ENCODE measurements around the gene MOSPD2. TPM values are rescaled to one million over a fixed set of nuclear protein-coding genes. Genes with fewer than 3 reads are reported as not detected.

Gene MOSPD2
- total RNA-seq, 2 experiments from 2014 or later = 6.4 to 6.8 TPM

GRCh38 chrX:14939644-14940043 lies 66.4 kb downstream of the MOSPD2 start:
- H3K9me3 Mint-ChIP-seq = no peaks in the 10 kb centered on the region
- Histone ChIP-seq H3K9me3 (ENCODE audit: control insufficient read depth in 1 of 2, insufficient read depth in 1 of 2, low read length in 2 of 2) (no peaks in the 10 kb centered on the region), H3K4me1 (ENCODE audit: insufficient read depth, low read length) (no peaks in the 10 kb centered on the region), H3K27ac (ENCODE audit: low read depth in 1 of 2, low read length in 2 of 2) (no peak overlapping the region), H3K27me3 (ENCODE audit: control insufficient read depth in 1 of 2, insufficient read depth in 2 of 2, low read length in 2 of 2) (no peaks in the 10 kb centered on the region), H3K4me3 (ENCODE audit: low read length) (no peak overlapping the region), H3K36me3 (ENCODE audit: insufficient read depth, low read length) (no peaks in the 10 kb centered on the region)
- no peak overlapping the region for H3K4me3 Mint-ChIP-seq
- CTCF ChIA-PET = no interaction called here
- H3K27me3 Mint-ChIP-seq = no peaks in the 10 kb centered on the region
- H3K4me1 Mint-ChIP-seq (ENCODE audit: low read depth) = no peaks in the 10 kb centered on the region
- no peaks in the 10 kb centered on the region for H3K36me3 Mint-ChIP-seq (ENCODE audit: low read depth)
- intact Hi-C loops (cut with DNase I, micrococcal nuclease) = no loop called here
- DNase-seq (no peak), ATAC-seq (ENCODE audit: poor library complexity) (no peak)
- TF ChIP-seq CTCF (IDR thresholded peaks at IDR 0.05) = no peak
- POLR2A ChIA-PET = no interaction called here
- no peak overlapping the region for H3K27ac Mint-ChIP-seq

DNA sequence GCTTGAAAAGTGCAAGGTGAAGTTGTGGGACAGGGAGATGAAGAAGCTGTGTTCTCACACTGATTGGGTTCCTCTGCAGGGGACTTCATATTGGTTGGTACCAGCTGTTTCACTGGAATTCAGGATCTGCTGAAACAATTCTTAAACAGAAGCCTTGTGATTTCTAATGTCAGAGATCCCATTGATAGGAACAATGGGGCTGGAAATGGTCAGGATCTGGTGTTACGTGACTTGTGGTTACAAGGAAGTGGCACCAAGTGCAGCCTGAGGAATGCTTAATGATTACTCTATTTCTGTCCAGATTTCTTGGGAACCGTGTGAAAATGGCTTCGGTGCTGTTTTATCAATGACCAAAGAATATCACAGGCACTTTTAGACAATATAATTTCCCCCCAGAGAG lies 68.1 kb downstream of the MOSPD2 start:
- Histone ChIP-seq H3K27ac (ENCODE audit: low read depth in 1 of 2, low read length in 2 of 2) (no peak overlapping the region), H3K4me3 (ENCODE audit: low read length) (no peak overlapping the region), H3K4me1 (ENCODE audit: insufficient read depth, low read length) (no peaks in the 10 kb centered on the region), H3K36me3 (ENCODE audit: insufficient read depth, low read length) (no peaks in the 10 kb centered on the region), H3K27me3 (ENCODE audit: control insufficient read depth in 1 of 2, insufficient read depth in 2 of 2, low read length in 2 of 2) (no peaks in the 10 kb centered on the region), H3K9me3 (ENCODE audit: control insufficient read depth in 1 of 2, insufficient read depth in 1 of 2, low read length in 2 of 2) (no peaks in the 10 kb centered on the region)
- no peaks in the 10 kb centered on the region for H3K4me1 Mint-ChIP-seq (ENCODE audit: low read depth)
- CTCF ChIA-PET = no interaction called here
- no peak for TF ChIP-seq CTCF (IDR thresholded peaks at IDR 0.05)
- no peaks in the 10 kb centered on the region for H3K36me3 Mint-ChIP-seq (ENCODE audit: low read depth)
- DNase-seq = no peak
- no peak overlapping the region for H3K27ac Mint-ChIP-seq
- no peaks in the 10 kb centered on the region for H3K27me3 Mint-ChIP-seq
- intact Hi-C loops (cut with DNase I, micrococcal nuclease) = no loop called here
- no peak overlapping the region for H3K4me3 Mint-ChIP-seq
- POLR2A ChIA-PET = no interaction called here
- H3K9me3 Mint-ChIP-seq = no peaks in the 10 kb centered on the region
- ATAC-seq (ENCODE audit: poor library complexity) = no peak

DNA sequence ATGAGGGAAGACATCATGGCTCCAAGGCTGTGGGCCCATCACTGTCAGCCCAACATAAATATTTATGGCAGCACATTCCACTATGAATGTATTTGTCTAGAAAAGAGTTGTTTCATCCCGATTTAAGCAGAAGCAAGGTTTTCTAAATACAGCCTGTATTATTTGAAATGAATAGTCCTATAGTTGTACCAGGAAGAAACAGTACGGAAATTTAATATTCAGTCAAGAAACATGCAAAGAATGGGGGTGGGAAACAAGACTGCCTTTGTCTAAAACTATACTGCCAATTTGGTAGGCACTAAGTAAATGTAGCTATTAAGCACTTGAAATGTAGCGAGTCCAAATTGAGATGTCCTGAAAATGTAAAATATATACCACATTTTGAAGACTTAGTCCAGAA lies 69.1 kb downstream of the MOSPD2 start:
- TF ChIP-seq CTCF (IDR thresholded peaks at IDR 0.05) = no peak
- Mint-ChIP-seq H3K36me3 (ENCODE audit: low read depth) (no peaks in the 10 kb centered on the region), H3K4me1 (ENCODE audit: low read depth) (no peaks in the 10 kb centered on the region), H3K9me3 (no peaks in the 10 kb centered on the region), H3K27ac (no peak overlapping the region), H3K4me3 (no peak overlapping the region), H3K27me3 (peaks cover 5% of the 10 kb centered on the region)
- Histone ChIP-seq H3K9me3 (ENCODE audit: control insufficient read depth in 1 of 2, insufficient read depth in 1 of 2, low read length in 2 of 2) (no peaks in the 10 kb centered on the region), H3K27me3 (ENCODE audit: control insufficient read depth in 1 of 2, insufficient read depth in 2 of 2, low read length in 2 of 2) (no peaks in the 10 kb centered on the region), H3K36me3 (ENCODE audit: insufficient read depth, low read length) (no peaks in the 10 kb centered on the region), H3K27ac (ENCODE audit: low read depth in 1 of 2, low read length in 2 of 2) (no peak overlapping the region), H3K4me1 (ENCODE audit: insufficient read depth, low read length) (no peaks in the 10 kb centered on the region), H3K4me3 (ENCODE audit: low read length) (no peak overlapping the region)
- ATAC-seq (ENCODE audit: poor library complexity) (no peak), DNase-seq (no peak)
- intact Hi-C loops (cut with DNase I, micrococcal nuclease) = no loop called here
- POLR2A ChIA-PET = no interaction called here
- CTCF ChIA-PET = no interaction called here

Data from CD4-positive, alpha-beta T cell (primary cell).